ENCODE data around the gene HERPUD2.

DNA sequence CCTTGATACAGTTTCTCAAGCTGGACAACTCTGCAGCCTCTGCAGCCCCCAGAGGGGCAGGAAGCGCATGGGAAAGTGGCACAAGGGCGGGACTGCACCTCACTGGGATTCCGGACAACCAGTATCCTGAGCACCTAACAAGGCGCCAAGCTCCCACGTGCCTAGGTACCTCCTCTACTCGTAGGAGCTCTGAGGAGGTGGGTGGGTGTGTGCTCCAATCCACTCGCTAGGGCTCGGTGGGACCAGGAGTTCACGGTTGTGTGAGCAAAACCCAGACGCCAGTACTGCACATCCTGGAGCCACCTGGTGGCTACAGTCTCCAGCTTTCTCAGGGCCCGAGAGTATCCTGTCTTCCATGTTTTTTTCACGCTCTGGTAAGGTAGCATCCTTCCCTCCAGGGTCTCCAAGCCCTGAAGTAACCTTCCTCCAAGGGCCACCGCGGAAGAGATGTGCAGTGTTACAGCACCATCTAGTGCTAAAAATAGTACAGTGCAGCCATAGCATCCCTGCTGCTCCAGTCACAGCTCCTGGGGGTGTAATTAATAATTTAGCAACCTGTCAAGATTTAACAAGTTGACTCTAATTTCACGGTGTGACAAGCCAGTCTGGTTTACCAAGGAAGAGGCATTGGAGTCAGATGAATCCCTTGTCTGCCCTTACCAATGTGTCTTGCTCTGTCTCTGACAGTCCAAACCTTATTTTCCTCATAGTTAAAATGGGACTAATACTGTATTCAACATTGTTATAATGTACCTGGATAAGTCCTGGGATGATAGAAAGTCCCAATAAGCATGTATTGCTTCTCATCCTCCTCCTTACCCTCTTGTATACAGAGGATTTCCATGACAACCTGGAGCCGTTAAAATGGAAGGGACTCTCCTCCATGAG lies 70.4 kb downstream of the HERPUD2 start:
- TF ChIP-seq POLR2A (IDR thresholded peaks at IDR 0.05) (no peak), POLR2AphosphoS5 (IDR thresholded peaks at IDR 0.05) (no peak)
- TF ChIP-seq, protein P1, sequence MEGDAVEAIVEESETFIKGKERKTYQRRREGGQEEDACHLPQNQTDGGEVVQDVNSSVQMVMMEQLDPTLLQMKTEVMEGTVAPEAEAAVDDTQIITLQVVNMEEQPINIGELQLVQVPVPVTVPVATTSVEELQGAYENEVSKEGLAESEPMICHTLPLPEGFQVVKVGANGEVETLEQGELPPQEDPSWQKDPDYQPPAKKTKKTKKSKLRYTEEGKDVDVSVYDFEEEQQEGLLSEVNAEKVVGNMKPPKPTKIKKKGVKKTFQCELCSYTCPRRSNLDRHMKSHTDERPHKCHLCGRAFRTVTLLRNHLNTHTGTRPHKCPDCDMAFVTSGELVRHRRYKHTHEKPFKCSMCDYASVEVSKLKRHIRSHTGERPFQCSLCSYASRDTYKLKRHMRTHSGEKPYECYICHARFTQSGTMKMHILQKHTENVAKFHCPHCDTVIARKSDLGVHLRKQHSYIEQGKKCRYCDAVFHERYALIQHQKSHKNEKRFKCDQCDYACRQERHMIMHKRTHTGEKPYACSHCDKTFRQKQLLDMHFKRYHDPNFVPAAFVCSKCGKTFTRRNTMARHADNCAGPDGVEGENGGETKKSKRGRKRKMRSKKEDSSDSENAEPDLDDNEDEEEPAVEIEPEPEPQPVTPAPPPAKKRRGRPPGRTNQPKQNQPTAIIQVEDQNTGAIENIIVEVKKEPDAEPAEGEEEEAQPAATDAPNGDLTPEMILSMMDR (IDR thresholded peaks at IDR 0.05) = peak in 3 of 4 experiments; percentile 61 to 65 (median 64)

Measured in prostate gland (tissue), 2 donors.